ENCODE results near the gene RAB10.

DNA sequence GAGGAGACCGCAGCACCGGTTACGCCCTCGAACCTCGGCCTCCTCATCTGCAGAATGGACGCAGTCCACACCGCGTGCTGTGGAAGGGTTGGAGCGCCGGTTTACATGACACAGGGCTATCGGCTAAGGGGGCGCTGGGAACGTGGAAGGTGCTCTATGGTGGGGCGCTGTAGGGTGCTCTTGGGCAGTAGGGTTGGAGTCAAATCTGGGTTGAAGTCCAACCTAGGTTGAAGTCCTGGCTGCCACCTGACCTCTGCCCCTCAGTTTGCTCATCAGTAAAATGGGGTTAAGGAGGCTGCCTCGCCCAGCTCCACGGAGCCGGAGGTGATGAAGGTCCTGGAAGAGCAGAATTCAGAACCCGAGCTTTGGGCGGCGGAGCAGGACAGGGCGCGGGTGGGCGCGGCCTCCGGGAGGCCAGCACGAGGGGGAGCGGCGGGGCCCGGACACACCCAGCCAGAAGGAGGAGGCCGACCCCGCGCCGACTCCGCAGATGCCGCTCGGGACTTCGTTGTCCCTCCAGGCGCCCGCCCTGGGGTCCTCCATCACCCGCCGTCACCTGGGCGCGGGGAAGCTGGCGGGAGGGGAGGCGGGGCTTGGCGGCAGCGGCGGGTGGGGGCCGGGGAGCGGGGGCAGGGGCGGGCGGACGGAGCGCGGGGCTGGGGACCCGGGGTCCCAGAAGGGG, 138.4 kb downstream of the RAB10 start:
- no peak for TF ChIP-seq EZH2 (IDR thresholded peaks at IDR 0.05; ENCODE audit: borderline replicate concordance, low read depth, low read length, poor library complexity, severe bottlenecking)
- TF ChIP-seq, protein P1, sequence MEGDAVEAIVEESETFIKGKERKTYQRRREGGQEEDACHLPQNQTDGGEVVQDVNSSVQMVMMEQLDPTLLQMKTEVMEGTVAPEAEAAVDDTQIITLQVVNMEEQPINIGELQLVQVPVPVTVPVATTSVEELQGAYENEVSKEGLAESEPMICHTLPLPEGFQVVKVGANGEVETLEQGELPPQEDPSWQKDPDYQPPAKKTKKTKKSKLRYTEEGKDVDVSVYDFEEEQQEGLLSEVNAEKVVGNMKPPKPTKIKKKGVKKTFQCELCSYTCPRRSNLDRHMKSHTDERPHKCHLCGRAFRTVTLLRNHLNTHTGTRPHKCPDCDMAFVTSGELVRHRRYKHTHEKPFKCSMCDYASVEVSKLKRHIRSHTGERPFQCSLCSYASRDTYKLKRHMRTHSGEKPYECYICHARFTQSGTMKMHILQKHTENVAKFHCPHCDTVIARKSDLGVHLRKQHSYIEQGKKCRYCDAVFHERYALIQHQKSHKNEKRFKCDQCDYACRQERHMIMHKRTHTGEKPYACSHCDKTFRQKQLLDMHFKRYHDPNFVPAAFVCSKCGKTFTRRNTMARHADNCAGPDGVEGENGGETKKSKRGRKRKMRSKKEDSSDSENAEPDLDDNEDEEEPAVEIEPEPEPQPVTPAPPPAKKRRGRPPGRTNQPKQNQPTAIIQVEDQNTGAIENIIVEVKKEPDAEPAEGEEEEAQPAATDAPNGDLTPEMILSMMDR (conservative IDR thresholded peaks at IDR 0.05; ENCODE audit: low read depth, low read length): no peak
